GM21576 (cell line): ENCODE results near the gene PDE1C.

Source experiments
- ATAC-seq: cut with Tn5 transposase; IDR thresholded peaks from one replicate; pipeline ENCODE4 v1.9.1; 2021; ENCODE audit warnings: mild to moderate bottlenecking, moderate library complexity; ENCODE audit not compliant: unreplicated experiment

Gene PDE1C

GRCh38 chr7:31724696-31725095 lies 345.5 kb downstream of the PDE1C start:
- ATAC-seq: no peak

- no peak for ATAC-seq
These were observed 349.8 kb downstream of the PDE1C start for GRCh38 chr7:31720366-31720765.

- ATAC-seq: no peak
These were observed 353.9 kb downstream of the PDE1C start for GRCh38 chr7:31716355-31716754.

GRCh38 chr7:31710171-31710570 lies 360.0 kb downstream of the PDE1C start:
- no peak for ATAC-seq

GRCh38 chr7:31707089-31707488 lies 363.1 kb downstream of the PDE1C start:
- no peak for ATAC-seq

GRCh38 chr7:31705377-31705776 lies 364.8 kb downstream of the PDE1C start:
- no peak for ATAC-seq

GRCh38 chr7:31702354-31702753 lies 367.9 kb downstream of the PDE1C start:
- no peak for ATAC-seq
